Neural progenitor cell (in vitro differentiated cells): ENCODE results near the gene FARS2. TPM values are rescaled to one million over a fixed set of nuclear protein-coding genes. Genes with fewer than 3 reads are reported as not detected.

Experiments used
- DNase-seq: peaks from one replicate; pipeline ENCODE4 v3.0.0-alpha.2; 2016; ENCODE audit warnings: low spot score
- H2AFZ ChIP-seq: fragments of 200-600 bp; sonication (generic); replicated peaks from 2 replicates; pipeline ENCODE4 v1.6.1; 2016; ENCODE audit warnings: antibody characterized with exemption
- H3F3A ChIP-seq: fragments of 200-600 bp; sonication (generic); 2 replicates; pipeline ENCODE4 v1.6.1; 2016; ENCODE audit warnings: antibody characterized with exemption, low read depth
- H3K27ac ChIP-seq: fragments of 200-600 bp; sonication (generic); 2 replicates; pipeline ENCODE4 v1.5.1; 2016; ENCODE audit warnings: mild to moderate bottlenecking
- H3K27me3 ChIP-seq: fragments of 200-600 bp; sonication (generic); 2 replicates; pipeline ENCODE4 v1.6.1; 2016; ENCODE audit warnings: mild to moderate bottlenecking, moderate library complexity
- H3K36me3 ChIP-seq: fragments of 200-600 bp; sonication (generic); 2 replicates; pipeline ENCODE4 v1.5.1; 2016
- H3K4me1 ChIP-seq: fragments of 200-600 bp; sonication (generic); 2 replicates; pipeline ENCODE4 v1.6.1; 2016; ENCODE audit warnings: mixed run types
- H3K4me2 ChIP-seq: fragments of 200-600 bp; sonication (generic); 2 replicates; pipeline ENCODE4 v1.6.1; 2016
- H3K4me3 ChIP-seq: fragments of 200-600 bp; sonication (generic); 2 replicates; pipeline ENCODE4 v1.5.1; 2016
- H3K79me2 ChIP-seq: fragments of 200-600 bp; sonication (generic); 2 replicates; pipeline ENCODE4 v1.6.1; 2016; ENCODE audit warnings: low read depth
- H3K9ac ChIP-seq: fragments of 200-600 bp; sonication (generic); 2 replicates; pipeline ENCODE4 v1.6.1; 2016
- H3K9me3 ChIP-seq: fragments of 200-600 bp; sonication (generic); 2 replicates; pipeline ENCODE4 v1.5.1; 2016; ENCODE audit warnings: low read depth
- H4K20me1 ChIP-seq: fragments of 200-600 bp; sonication (generic); 2 replicates; pipeline ENCODE4 v1.6.1; 2016; ENCODE audit warnings: low read depth
- H3K27ac Mint-ChIP-seq: 3 replicates; pipeline ENCODE4 v1.8.0; 2021; ENCODE audit warnings: mixed read lengths
- H3K27me3 Mint-ChIP-seq: 2 replicates; pipeline ENCODE4 v1.8.0; 2022; ENCODE audit warnings: low read depth, mild to moderate bottlenecking, inconsistent platforms, moderate library complexity, mixed read lengths; ENCODE audit not compliant: insufficient read depth
- H3K36me3 Mint-ChIP-seq: 3 replicates; pipeline ENCODE4 v1.8.0; 2021; ENCODE audit warnings: mixed read lengths
- H3K4me1 Mint-ChIP-seq: 3 replicates; pipeline ENCODE4 v1.8.0; 2021; ENCODE audit warnings: mixed read lengths
- H3K4me3 Mint-ChIP-seq: 3 replicates; pipeline ENCODE4 v1.8.0; 2021; ENCODE audit warnings: mild to moderate bottlenecking, moderate library complexity, mixed read lengths
- H3K9me3 Mint-ChIP-seq: 3 replicates; pipeline ENCODE4 v1.8.0; 2020; ENCODE audit warnings: mixed read lengths
- EZH2 ChIP-seq: fragments of 200-600 bp; sonication (generic); IDR thresholded peaks from 2 replicates; pipeline ENCODE4 v1.6.1; 2017; ENCODE audit warnings: antibody characterized with exemption, mild to moderate bottlenecking, moderate library complexity
- EZH2phosphoT487 ChIP-seq: fragments of 200-600 bp; sonication (generic); IDR thresholded peaks from 2 replicates; pipeline ENCODE4 v1.6.1; 2017; ENCODE audit warnings: antibody characterized with exemption
- total RNA-seq: library from RNA; depleted of rRNA; stranded (reverse); fragments of >200 nt; gene quantifications from 2 replicates; pipeline ENCODE4 v1.2.3, GENCODE V29; 2015; ENCODE audit warnings: low replicate concordance
- TF ChIP-seq, protein P1 (sequence below): fragments of 200-600 bp; sonication (generic); IDR thresholded peaks from 2 replicates; pipeline ENCODE4 v1.5.1; 2017; ENCODE audit warnings: antibody characterized with exemption, mild to moderate bottlenecking

Gene FARS2
- total RNA-seq, 1 donor from 2014 or later, result 10.8 TPM

DNA sequence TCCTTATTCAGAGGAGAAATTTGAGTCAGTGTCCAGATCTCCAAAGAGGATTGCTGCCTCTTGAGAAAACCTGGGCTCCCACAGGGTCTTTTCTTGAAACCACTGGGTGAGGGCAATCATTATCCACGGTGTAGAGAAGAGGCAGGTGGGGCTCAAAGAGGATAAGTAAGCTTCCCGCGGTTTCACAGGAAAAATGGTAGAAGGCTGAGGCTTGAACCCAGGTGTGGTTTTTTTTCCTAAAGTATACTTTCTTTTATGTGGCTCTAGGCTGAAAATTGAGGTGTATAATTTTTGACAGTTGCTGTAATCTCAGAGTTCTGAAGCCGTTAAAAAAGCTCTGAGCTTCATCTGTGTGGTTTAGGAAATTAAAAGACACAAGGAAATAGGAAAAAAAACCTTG lies 164.5 kb downstream of the FARS2 start:
- no peak overlapping the region for H3K4me3 ChIP-seq
- H3K27ac ChIP-seq, result no peak overlapping the region
- no peaks in the 10 kb centered on the region for H3K27me3 Mint-ChIP-seq
- peaks cover 13% of the 10 kb centered on the region for H3K4me1 Mint-ChIP-seq
- H3K9ac ChIP-seq, result no peak overlapping the region
- H3K27ac Mint-ChIP-seq, result no peak overlapping the region
- H2AFZ ChIP-seq, result no peak overlapping the region
- peaks cover 8% of the 10 kb centered on the region for H3K9me3 Mint-ChIP-seq
- no peaks in the 10 kb centered on the region for H3K36me3 ChIP-seq
- H3K4me2 ChIP-seq, result no peak overlapping the region
- no peak for DNase-seq
- H3K4me3 Mint-ChIP-seq, result no peak overlapping the region
- no peaks in the 10 kb centered on the region for H3K9me3 ChIP-seq
- no peaks in the 10 kb centered on the region for H4K20me1 ChIP-seq
- TF ChIP-seq, protein P1, sequence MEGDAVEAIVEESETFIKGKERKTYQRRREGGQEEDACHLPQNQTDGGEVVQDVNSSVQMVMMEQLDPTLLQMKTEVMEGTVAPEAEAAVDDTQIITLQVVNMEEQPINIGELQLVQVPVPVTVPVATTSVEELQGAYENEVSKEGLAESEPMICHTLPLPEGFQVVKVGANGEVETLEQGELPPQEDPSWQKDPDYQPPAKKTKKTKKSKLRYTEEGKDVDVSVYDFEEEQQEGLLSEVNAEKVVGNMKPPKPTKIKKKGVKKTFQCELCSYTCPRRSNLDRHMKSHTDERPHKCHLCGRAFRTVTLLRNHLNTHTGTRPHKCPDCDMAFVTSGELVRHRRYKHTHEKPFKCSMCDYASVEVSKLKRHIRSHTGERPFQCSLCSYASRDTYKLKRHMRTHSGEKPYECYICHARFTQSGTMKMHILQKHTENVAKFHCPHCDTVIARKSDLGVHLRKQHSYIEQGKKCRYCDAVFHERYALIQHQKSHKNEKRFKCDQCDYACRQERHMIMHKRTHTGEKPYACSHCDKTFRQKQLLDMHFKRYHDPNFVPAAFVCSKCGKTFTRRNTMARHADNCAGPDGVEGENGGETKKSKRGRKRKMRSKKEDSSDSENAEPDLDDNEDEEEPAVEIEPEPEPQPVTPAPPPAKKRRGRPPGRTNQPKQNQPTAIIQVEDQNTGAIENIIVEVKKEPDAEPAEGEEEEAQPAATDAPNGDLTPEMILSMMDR, result no peak
- no peak for TF ChIP-seq EZH2phosphoT487
- no peak for TF ChIP-seq EZH2
- H3F3A ChIP-seq, result no peaks in the 10 kb centered on the region
- H3K27me3 ChIP-seq, result no peaks in the 10 kb centered on the region
- H3K36me3 Mint-ChIP-seq, result peaks cover 13% of the 10 kb centered on the region
- H3K4me1 ChIP-seq, result peaks cover 6% of the 10 kb centered on the region
- H3K79me2 ChIP-seq, result no peaks in the 10 kb centered on the region

GRCh38 chr6:5427586-5427985 lies 166.3 kb downstream of the FARS2 start:
- no peaks in the 10 kb centered on the region for H3K9me3 ChIP-seq
- peak overlapping the region; percentile 21 for H3K27ac ChIP-seq
- H3K27me3 ChIP-seq, result no peaks in the 10 kb centered on the region
- H3K36me3 Mint-ChIP-seq, result peaks cover 3% of the 10 kb centered on the region
- no peaks in the 10 kb centered on the region for H3K36me3 ChIP-seq
- no peak overlapping the region for H3K9ac ChIP-seq
- H3K4me2 ChIP-seq, result no peak overlapping the region
- H3K4me3 ChIP-seq, result no peak overlapping the region
- no peaks in the 10 kb centered on the region for H4K20me1 ChIP-seq
- TF ChIP-seq EZH2phosphoT487 (no peak), EZH2 (no peak)
- TF ChIP-seq, protein P1, result no peak
- H3K27me3 Mint-ChIP-seq, result no peaks in the 10 kb centered on the region
- peaks cover 11% of the 10 kb centered on the region for H3K4me1 Mint-ChIP-seq
- no peak overlapping the region for H3K27ac Mint-ChIP-seq
- H3K4me1 ChIP-seq, result peaks cover 6% of the 10 kb centered on the region
- no peaks in the 10 kb centered on the region for H3F3A ChIP-seq
- no peak for DNase-seq
- no peaks in the 10 kb centered on the region for H3K79me2 ChIP-seq
- H2AFZ ChIP-seq, result no peak overlapping the region
- no peak overlapping the region for H3K4me3 Mint-ChIP-seq
- H3K9me3 Mint-ChIP-seq, result no peaks in the 10 kb centered on the region

DNA sequence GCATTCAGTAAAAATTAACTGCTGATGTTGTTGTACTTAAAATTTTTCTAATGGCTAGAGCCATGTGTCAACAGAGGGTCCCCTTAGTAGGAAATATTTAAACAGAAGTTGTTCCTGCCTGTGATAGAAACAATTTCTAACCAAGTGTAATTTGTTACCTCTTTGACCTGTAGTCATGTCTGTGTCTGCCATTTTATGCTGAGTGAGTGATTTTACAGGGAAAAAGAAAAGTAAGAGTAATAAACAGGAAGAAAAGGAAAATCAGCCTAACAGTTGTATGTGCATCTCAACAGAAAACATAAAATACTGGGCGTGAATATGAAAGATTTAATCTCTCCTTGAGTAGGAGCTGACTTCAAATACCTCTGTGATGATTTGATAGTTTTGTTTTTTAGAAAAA lies 172.0 kb downstream of the FARS2 start:
- TF ChIP-seq EZH2 (no peak), EZH2phosphoT487 (no peak)
- TF ChIP-seq, protein P1, result no peak
- Histone ChIP-seq H3K4me3 (no peak overlapping the region), H3K4me2 (no peak overlapping the region), H3K79me2 (no peaks in the 10 kb centered on the region), H3K36me3 (no peaks in the 10 kb centered on the region), H3K27ac (no peak overlapping the region), H3K4me1 (no peaks in the 10 kb centered on the region), H3K27me3 (no peaks in the 10 kb centered on the region), H3K9ac (no peak overlapping the region), H3K9me3 (no peaks in the 10 kb centered on the region), H2AFZ (no peak overlapping the region), H3F3A (no peaks in the 10 kb centered on the region), H4K20me1 (no peaks in the 10 kb centered on the region)
- H3K27ac Mint-ChIP-seq, result no peak overlapping the region
- H3K9me3 Mint-ChIP-seq, result no peaks in the 10 kb centered on the region
- peaks cover 7% of the 10 kb centered on the region for H3K36me3 Mint-ChIP-seq
- no peak overlapping the region for H3K4me3 Mint-ChIP-seq
- no peak for DNase-seq
- peaks cover 7% of the 10 kb centered on the region for H3K4me1 Mint-ChIP-seq
- no peaks in the 10 kb centered on the region for H3K27me3 Mint-ChIP-seq

DNA sequence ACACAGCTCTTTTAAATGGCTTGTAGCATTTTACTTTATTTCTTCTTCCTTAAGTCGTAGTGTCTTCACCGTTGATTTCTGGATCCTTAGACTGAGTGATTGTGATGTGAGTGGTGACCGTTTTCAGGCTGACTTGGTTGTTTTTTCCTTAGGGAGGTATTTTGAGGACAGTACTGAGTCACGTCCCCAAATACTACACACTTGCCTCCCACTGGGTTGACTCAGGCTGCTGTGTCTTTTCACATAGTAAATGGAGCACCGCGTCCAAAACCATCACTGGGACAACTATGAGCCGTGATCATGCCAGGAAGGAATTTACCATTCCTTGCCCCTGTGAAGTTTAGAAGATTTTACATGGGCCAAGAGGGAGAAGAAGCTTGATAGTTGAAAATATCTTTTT lies 174.1 kb downstream of the FARS2 start:
- no peak overlapping the region for H3K9ac ChIP-seq
- peaks cover 7% of the 10 kb centered on the region for H3K36me3 Mint-ChIP-seq

More for the DNA sequence above, 174.1 kb downstream of the FARS2 start:
- Histone ChIP-seq H3K27ac (no peak overlapping the region), H2AFZ (no peak overlapping the region), H3K9me3 (no peaks in the 10 kb centered on the region), H3K4me1 (peaks cover 11% of the 10 kb centered on the region), H3K4me3 (no peak overlapping the region), H3K79me2 (no peaks in the 10 kb centered on the region), H3F3A (no peaks in the 10 kb centered on the region), H3K4me2 (no peak overlapping the region), H4K20me1 (no peaks in the 10 kb centered on the region), H3K36me3 (no peaks in the 10 kb centered on the region), H3K27me3 (no peaks in the 10 kb centered on the region)
- H3K27ac Mint-ChIP-seq, result no peak overlapping the region
- no peak for DNase-seq
- H3K4me1 Mint-ChIP-seq, result peaks cover 2% of the 10 kb centered on the region
- no peak overlapping the region for H3K4me3 Mint-ChIP-seq
- no peaks in the 10 kb centered on the region for H3K9me3 Mint-ChIP-seq
- TF ChIP-seq EZH2 (no peak), EZH2phosphoT487 (no peak)
- TF ChIP-seq, protein P1, result no peak
- no peaks in the 10 kb centered on the region for H3K27me3 Mint-ChIP-seq
